ENCODE results near the gene SCART1. TPM values are rescaled to one million over a fixed set of nuclear protein-coding genes. Genes with fewer than 3 reads are reported as not detected.
"Not testable (repeated sequence)": the region's sequence is repeated elsewhere in the genome, so short reads cannot be mapped to it uniquely, and the experiment has no call there.

SCART1 gene
- total and polyA plus RNA-seq, 8 donors = 1.2 to 3.3 (median 2.4) TPM

GRCh38 chr10:133488354-133488753, 34.6 kb downstream of the SCART1 start:
- H3K9me3 ChIP-seq = peaks cover 0 to 54% of the 10 kb centered on the region in 2 donors
- no peak overlapping the region for H3K4me3 ChIP-seq
- no peaks in the 10 kb centered on the region for H3K4me1 ChIP-seq
- ATAC-seq = no peak
- TF ChIP-seq CTCF (IDR thresholded peaks at IDR 0.05) = no peak
- intact Hi-C loops (cut with DNase I) = no loop called here
- no peak for DNase-seq
- no peaks in the 10 kb centered on the region for H3K27me3 ChIP-seq
- H3K36me3 ChIP-seq = no peaks in the 10 kb centered on the region
- no peak overlapping the region for H3K27ac ChIP-seq

- DNase-seq (no peak), ATAC-seq (no peak)
- no peaks in the 10 kb centered on the region for H3K36me3 ChIP-seq
- no peaks in the 10 kb centered on the region for H3K4me1 ChIP-seq
- H3K27ac ChIP-seq = no peak overlapping the region
- intact Hi-C loops (cut with DNase I) = no loop called here
- H3K27me3 ChIP-seq = no peaks in the 10 kb centered on the region
- H3K4me3 ChIP-seq = no peak overlapping the region
- peaks cover 0 to 42% of the 10 kb centered on the region in 2 donors for H3K9me3 ChIP-seq
- TF ChIP-seq CTCF (IDR thresholded peaks at IDR 0.05) = no peak
Observed at GRCh38 chr10:133489816-133490588, 36.3 kb downstream of the SCART1 start.

DNA sequence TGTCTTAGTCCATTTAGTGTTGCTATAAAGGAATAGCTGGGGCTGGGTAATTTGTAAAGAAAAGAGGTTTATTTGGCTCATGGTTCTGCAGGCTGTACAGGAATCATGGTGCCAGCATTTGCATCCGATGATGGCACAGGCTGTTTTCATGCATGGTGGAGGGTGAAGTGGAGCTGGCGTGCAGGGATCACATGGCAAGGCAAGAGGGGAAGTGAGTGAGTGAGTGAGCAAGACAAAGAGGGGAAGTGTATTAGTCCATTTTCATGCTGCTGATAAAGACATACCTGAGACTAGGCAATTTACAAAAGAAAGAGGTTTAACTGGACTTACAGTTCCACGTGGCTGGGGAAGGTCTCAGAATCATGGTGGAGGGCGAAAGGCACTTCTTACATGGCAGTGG, 39.8 kb downstream of the SCART1 start:
- H3K27me3 ChIP-seq; DNase-seq; H3K4me1 ChIP-seq; H3K4me3 ChIP-seq; intact Hi-C loops (cut with DNase I); H3K27ac ChIP-seq; ATAC-seq; H3K36me3 ChIP-seq: not testable (repeated sequence)
- H3K9me3 ChIP-seq = peaks cover 0 to 11% of the 10 kb centered on the region in 2 donors

DNA sequence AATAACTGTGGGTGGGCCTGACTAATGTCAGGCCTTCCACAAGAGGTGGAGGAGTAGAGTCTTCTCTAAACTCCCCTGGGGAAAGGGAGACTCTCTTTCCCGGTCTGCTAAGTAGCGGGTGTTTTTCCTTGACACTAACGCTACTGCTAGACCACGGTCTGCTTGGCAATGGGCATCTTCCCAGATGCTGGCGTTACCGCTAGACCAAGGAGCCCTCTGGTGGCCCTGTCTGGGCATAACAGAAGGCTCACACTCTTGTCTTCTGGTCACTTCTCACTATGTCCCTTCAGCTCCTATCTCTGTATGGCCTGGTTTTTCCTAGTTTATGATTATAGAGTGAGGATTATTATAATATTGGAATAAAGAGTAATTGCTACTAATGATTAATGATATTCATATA, 43.6 kb downstream of the SCART1 start:
- ATAC-seq; H3K4me3 ChIP-seq; H3K27ac ChIP-seq; H3K4me1 ChIP-seq; H3K27me3 ChIP-seq; DNase-seq; intact Hi-C loops (cut with DNase I): not testable (repeated sequence)
- Histone ChIP-seq H3K9me3 (peaks cover 0 to 16% of the 10 kb centered on the region in 2 donors), H3K36me3 (peaks cover 0 to 13% of the 10 kb centered on the region in 2 donors)
- peak in 1 of 2 donors; percentile 22 for TF ChIP-seq CTCF (IDR thresholded peaks at IDR 0.05)

DNA sequence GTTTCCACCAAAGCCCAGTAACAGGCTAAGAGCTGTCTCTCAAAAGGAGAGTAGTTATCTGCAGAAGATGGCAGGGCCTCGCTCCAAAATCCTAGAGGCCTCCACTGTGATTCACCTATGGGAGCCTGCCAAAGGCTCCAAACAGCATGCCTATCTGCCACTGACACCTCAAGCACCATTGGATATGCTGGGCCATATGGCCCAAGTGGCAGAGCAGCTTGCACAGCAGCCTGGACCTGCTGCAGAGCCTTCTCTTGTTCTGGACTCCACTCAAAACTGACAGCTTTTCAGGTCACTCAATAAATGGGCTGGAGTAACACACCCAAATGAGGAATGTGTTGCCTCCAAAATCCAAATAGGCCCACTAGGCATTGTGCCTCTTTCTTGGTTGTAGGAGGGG, 45.4 kb downstream of the SCART1 start:
- peaks cover 0 to 16% of the 10 kb centered on the region in 2 donors for H3K9me3 ChIP-seq
- H3K27me3 ChIP-seq; intact Hi-C loops (cut with DNase I); H3K27ac ChIP-seq; H3K4me1 ChIP-seq; DNase-seq; ATAC-seq; H3K4me3 ChIP-seq: not testable (repeated sequence)
- H3K36me3 ChIP-seq = peaks cover 0 to 13% of the 10 kb centered on the region in 2 donors

DNA sequence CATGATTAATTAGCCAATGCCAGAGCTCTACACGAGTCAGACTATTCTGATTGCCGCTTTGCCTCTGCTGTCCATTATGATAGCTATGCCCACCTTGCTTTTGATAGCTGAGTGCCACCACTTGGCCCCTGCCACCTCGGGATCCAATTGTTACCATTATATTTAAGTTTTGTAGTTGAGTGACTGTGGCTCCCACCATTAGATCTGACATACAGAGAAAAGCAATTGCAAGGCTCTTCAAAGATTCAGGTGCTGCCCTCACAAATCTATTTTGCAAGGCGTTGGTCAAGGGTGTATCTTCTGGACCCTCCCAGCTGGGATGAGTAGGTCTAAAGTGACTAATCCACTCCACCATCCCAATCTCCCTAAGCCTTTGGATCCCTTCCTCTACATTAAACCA, 47.2 kb downstream of the SCART1 start:
- intact Hi-C loops (cut with DNase I); H3K27ac ChIP-seq; H3K4me3 ChIP-seq; DNase-seq; H3K4me1 ChIP-seq; H3K27me3 ChIP-seq; ATAC-seq: not testable (repeated sequence)
- Histone ChIP-seq H3K36me3 (peaks cover 0 to 13% of the 10 kb centered on the region in 2 donors), H3K9me3 (peaks cover 0 to 16% of the 10 kb centered on the region in 2 donors)

Data from left lung (tissue), 10 donors.